OCI-LY1 (cell line): ENCODE results near the gene TEX55.

Source experiments
- EZH2 ChIP-seq: fragments of 200-600 bp; sonication (generic), shearing (Covaris generic); IDR thresholded peaks from 2 replicates; pipeline ENCODE4 v1.8.0; 2017; ENCODE audit warnings: borderline replicate concordance, mixed run types, mild to moderate bottlenecking, antibody characterized with exemption, low read length, moderate library complexity, mixed read lengths
- TF ChIP-seq, protein P1 (sequence below): fragments of 200-600 bp; sonication (generic), shearing (Covaris generic); IDR thresholded peaks from 2 replicates; pipeline ENCODE4 v1.5.1; 2017; ENCODE audit warnings: mild to moderate bottlenecking, antibody characterized with exemption, low read length, moderate library complexity, mixed read lengths

DNA sequence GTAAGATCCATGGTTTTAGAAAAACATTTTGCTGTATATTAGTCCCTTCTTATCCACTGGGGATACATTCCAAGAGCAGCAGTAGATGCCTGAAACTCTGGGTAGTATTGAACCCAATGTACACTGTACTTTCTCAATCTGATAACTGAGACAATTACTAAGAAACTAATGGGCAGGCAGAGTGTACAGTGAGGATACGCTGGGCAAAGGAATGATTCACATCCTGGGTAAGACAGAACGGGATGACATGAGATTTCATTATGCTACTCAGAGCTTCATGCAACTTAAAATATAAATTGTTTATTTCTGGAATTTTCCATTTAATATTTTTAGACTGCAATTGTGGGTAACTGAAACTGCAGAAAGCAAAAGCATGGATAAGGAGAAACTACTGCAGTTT lies 46.2 kb upstream of the TEX55 start:
- TF ChIP-seq, protein P1, sequence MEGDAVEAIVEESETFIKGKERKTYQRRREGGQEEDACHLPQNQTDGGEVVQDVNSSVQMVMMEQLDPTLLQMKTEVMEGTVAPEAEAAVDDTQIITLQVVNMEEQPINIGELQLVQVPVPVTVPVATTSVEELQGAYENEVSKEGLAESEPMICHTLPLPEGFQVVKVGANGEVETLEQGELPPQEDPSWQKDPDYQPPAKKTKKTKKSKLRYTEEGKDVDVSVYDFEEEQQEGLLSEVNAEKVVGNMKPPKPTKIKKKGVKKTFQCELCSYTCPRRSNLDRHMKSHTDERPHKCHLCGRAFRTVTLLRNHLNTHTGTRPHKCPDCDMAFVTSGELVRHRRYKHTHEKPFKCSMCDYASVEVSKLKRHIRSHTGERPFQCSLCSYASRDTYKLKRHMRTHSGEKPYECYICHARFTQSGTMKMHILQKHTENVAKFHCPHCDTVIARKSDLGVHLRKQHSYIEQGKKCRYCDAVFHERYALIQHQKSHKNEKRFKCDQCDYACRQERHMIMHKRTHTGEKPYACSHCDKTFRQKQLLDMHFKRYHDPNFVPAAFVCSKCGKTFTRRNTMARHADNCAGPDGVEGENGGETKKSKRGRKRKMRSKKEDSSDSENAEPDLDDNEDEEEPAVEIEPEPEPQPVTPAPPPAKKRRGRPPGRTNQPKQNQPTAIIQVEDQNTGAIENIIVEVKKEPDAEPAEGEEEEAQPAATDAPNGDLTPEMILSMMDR, result no peak
- no peak for TF ChIP-seq EZH2
